HEK293 (cell line): ENCODE measurements around the gene MSANTD1.

ENCODE experiments used
- CTCF ChIA-PET: fragments of 350-600 bp; formaldehyde crosslinking; extraction: SDS; loops from one replicate; lab custom pipeline; 2021; ENCODE audit warnings: antibody characterized with exemption; lab: Yijun Ruan, JAX
- POLR2A ChIA-PET: fragments of 300-600 bp; formaldehyde crosslinking; extraction: SDS; loops from one replicate; lab custom pipeline; 2020; ENCODE audit warnings: antibody characterized with exemption, inconsistent platforms; lab: Yijun Ruan, JAX
- H3K27ac ChIP-seq: fragments of 200-500 bp; sonication (Bioruptor generic); 2 replicates; pipeline ENCODE4 v1.5.1; 2014; ENCODE audit warnings: low read depth, low read length, control low read depth, inconsistent platforms; ENCODE audit errors: extremely low read depth
- H3K36me3 ChIP-seq, 2 experiments: fragments of 200-500 bp in 1 of 2; sonication (Bioruptor generic) in 1 of 2; 1 replicate in 1 of 2; 2 replicates in 1 of 2; pipeline ENCODE4 v1.5.1; 2014 to 2017; ENCODE audit warnings: inconsistent platforms in 2 of 2, low read length in 2 of 2; ENCODE audit not compliant: control insufficient read depth in 2 of 2, insufficient read depth in 1 of 2
- H3K4me1 ChIP-seq: fragments of 200-500 bp; sonication (Bioruptor generic); 2 replicates; pipeline ENCODE4 v1.5.1; 2014; ENCODE audit warnings: mild to moderate bottlenecking, low read length, inconsistent platforms; ENCODE audit not compliant: control insufficient read depth, insufficient read depth
- H3K4me3 ChIP-seq: 2 replicates; pipeline ENCODE4 v1.5.1; 2011; ENCODE audit warnings: low read depth, mild to moderate bottlenecking, control low read depth, low read length, moderate library complexity
- H3K9me3 ChIP-seq: fragments of 200-500 bp; sonication (Bioruptor generic); 2 replicates; pipeline ENCODE4 v1.5.1; 2014; ENCODE audit warnings: low read depth, low read length, inconsistent platforms; ENCODE audit not compliant: control insufficient read depth, insufficient read depth
- GLIS2 ChIP-seq: fragments of 450-650 bp; formaldehyde crosslinking; IDR thresholded peaks from 2 replicates; pipeline ENCODE4 v1.5.1; 2016; ENCODE audit warnings: missing biosample characterization, missing genetic modification characterization
- KLF7 ChIP-seq: fragments of 450-650 bp; formaldehyde crosslinking; IDR thresholded peaks from 2 replicates; pipeline ENCODE4 v1.5.1; 2016; ENCODE audit warnings: missing biosample characterization, missing genetic modification characterization, borderline replicate concordance
- KLF8 ChIP-seq: fragments of 450-650 bp; formaldehyde crosslinking; IDR thresholded peaks from 2 replicates; pipeline ENCODE4 v1.5.1; 2016; ENCODE audit warnings: missing biosample characterization, missing genetic modification characterization
- SCRT2 ChIP-seq: fragments of 450-650 bp; formaldehyde crosslinking; IDR thresholded peaks from 2 replicates; pipeline ENCODE4 v1.5.1; 2016; ENCODE audit warnings: missing biosample characterization, missing genetic modification characterization
- YY1 ChIP-seq: fragments of 450-650 bp; formaldehyde crosslinking; IDR thresholded peaks from 2 replicates; pipeline ENCODE4 v1.5.1; 2018; ENCODE audit warnings: missing biosample characterization, missing genetic modification characterization
- ZNF23 ChIP-seq: fragments of 450-650 bp; formaldehyde crosslinking; IDR thresholded peaks from 2 replicates; pipeline ENCODE4 v1.5.1; 2016; ENCODE audit warnings: missing biosample characterization, missing genetic modification characterization, borderline replicate concordance
- ZNF266 ChIP-seq: fragments of 450-650 bp; formaldehyde crosslinking; IDR thresholded peaks from 2 replicates; pipeline ENCODE4 v1.5.1; 2016; ENCODE audit warnings: missing biosample characterization, missing genetic modification characterization, low read depth
- ZNF302 ChIP-seq: fragments of 450-650 bp; formaldehyde crosslinking; IDR thresholded peaks from 2 replicates; pipeline ENCODE4 v1.5.1; 2016; ENCODE audit warnings: missing biosample characterization, missing genetic modification characterization, low read depth
- ZNF311 ChIP-seq: fragments of 450-650 bp; formaldehyde crosslinking; IDR thresholded peaks from 2 replicates; pipeline ENCODE4 v1.5.1; 2017; ENCODE audit warnings: missing biosample characterization, missing genetic modification characterization, borderline replicate concordance
- ZNF354C ChIP-seq: fragments of 450-650 bp; formaldehyde crosslinking; IDR thresholded peaks from 2 replicates; pipeline ENCODE4 v1.5.1; 2016; ENCODE audit warnings: missing biosample characterization, missing genetic modification characterization, low read depth, borderline replicate concordance
- ZNF423 ChIP-seq: fragments of 450-650 bp; formaldehyde crosslinking; IDR thresholded peaks from 2 replicates; pipeline ENCODE4 v1.5.1; 2016; ENCODE audit warnings: missing biosample characterization, missing genetic modification characterization
- ZNF518A ChIP-seq: fragments of 450-650 bp; formaldehyde crosslinking; conservative IDR thresholded peaks from 2 replicates; pipeline ENCODE4 v1.5.1; 2016; ENCODE audit warnings: low read depth, missing biosample characterization, missing genetic modification characterization
- ZNF549 ChIP-seq: fragments of 450-650 bp; IDR thresholded peaks from 2 replicates; pipeline ENCODE4 v1.5.1; 2018; ENCODE audit warnings: missing biosample characterization, missing genetic modification characterization, mild to moderate bottlenecking, inconsistent platforms, moderate library complexity
- ZNF629 ChIP-seq: fragments of 450-650 bp; formaldehyde crosslinking; IDR thresholded peaks from 2 replicates; pipeline ENCODE4 v1.5.1; 2017; ENCODE audit warnings: missing biosample characterization, missing genetic modification characterization
- ZNF654 ChIP-seq: fragments of 450-650 bp; formaldehyde crosslinking; IDR thresholded peaks from 2 replicates; pipeline ENCODE4 v1.5.1; 2016; ENCODE audit warnings: low read depth, missing biosample characterization, missing genetic modification characterization
- ZNF701 ChIP-seq: fragments of 450-650 bp; formaldehyde crosslinking; IDR thresholded peaks from 2 replicates; pipeline ENCODE4 v1.5.1; 2016; ENCODE audit warnings: missing biosample characterization, missing genetic modification characterization

Gene MSANTD1

DNA sequence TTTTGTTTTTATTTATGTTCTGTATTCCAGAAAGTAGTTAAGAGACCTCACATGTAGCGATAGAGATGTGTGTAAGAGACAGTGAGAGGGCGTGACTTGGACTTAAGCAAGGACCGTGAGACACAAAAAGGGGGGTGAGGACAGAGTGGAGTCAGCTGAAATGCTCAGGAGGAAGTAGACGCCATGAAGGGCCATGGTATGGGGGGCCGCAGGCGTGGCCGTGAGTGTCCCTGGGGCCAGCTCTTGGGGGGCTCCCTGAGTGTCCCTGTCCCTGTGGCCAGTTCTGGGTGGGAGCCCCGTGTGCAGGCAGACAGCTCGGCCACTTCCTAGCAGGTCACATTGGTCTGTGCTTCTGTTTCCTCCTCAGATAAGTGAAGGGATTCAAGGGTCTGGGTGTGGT is 23.0 kb upstream of the MSANTD1 start (continued):
- TF ChIP-seq ZNF23 (tag by site-specific recombination) (no peak), ZNF701 (tag by site-specific recombination) (no peak), KLF7 (tag by site-specific recombination) (no peak), ZNF423 (tag by site-specific recombination) (no peak), ZNF549 (no peak)

GRCh38 chr4:3226467-3226866 is 22.5 kb upstream of the MSANTD1 start:
- POLR2A ChIA-PET = no interaction called here
- no peak overlapping the region for H3K27ac ChIP-seq
- CTCF ChIA-PET = no interaction called here
- no peak overlapping the region for H3K4me3 ChIP-seq
- TF ChIP-seq ZNF266 (tag by site-specific recombination) (no peak), ZNF654 (tag by site-specific recombination) (no peak), ZNF302 (tag by site-specific recombination) (no peak), ZNF518A (tag by site-specific recombination) (no peak), SCRT2 (tag by site-specific recombination) (0 out of 2 replicates have a peak, but pooled peaks have one; percentile 23)
- no peaks in the 10 kb centered on the region for H3K9me3 ChIP-seq
- H3K36me3 ChIP-seq = peaks cover 10 to 95% of the 10 kb centered on the region in 2 experiments; a peak in 2 of 3 replicates
- no peaks in the 10 kb centered on the region for H3K4me1 ChIP-seq

DNA sequence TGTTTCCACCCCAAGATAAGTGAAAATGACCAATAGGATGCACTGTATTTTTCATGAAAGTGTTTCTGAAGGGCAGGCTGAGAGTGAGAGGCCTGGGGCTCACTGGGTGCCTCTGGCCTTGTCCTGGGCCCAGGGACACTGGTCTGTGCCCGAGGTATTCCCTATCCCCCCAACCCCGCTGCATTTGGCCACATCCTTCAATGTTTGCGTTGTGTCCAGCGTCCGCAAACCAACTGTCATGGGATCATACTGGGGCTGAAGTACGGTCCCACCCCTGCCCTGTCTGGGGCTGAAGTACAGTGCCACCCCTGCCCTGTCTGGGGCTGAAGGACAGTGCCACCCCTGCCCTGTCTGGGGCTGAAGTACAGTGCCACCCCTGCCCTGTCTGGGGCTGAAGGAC is 22.0 kb upstream of the MSANTD1 start:
- no peaks in the 10 kb centered on the region for H3K4me1 ChIP-seq
- no peak overlapping the region for H3K27ac ChIP-seq
- H3K4me3 ChIP-seq = no peak overlapping the region
- ChIA-PET POLR2A (no interaction called here), CTCF (no interaction called here)
- H3K36me3 ChIP-seq = peaks cover 10 to 95% of the 10 kb centered on the region in 2 experiments; a peak in 2 of 3 replicates
- TF ChIP-seq KLF8 (no peak), GLIS2 (tag by site-specific recombination) (no peak), YY1 (tag by site-specific recombination) (no peak), ZNF311 (tag by site-specific recombination) (no peak), ZNF354C (tag by site-specific recombination) (no peak), ZNF629 (no peak)
- H3K9me3 ChIP-seq = no peaks in the 10 kb centered on the region
